ENCODE measurements around the gene HAPLN3. TPM values are rescaled to one million over a fixed set of nuclear protein-coding genes. Genes with fewer than 3 reads are reported as not detected.

HAPLN3 gene
- polyA plus RNA-seq, 1 donor = 2.8 TPM

- no CpG with 5 or more reads among the region's 2 CpGs for WGBS (ENCODE audit: insufficient coverage, low lambda C conversion rate)
- peaks cover 4% of the 10 kb centered on the region for H3K36me3 ChIP-seq (ENCODE audit: control insufficient read depth, insufficient read depth, low read length)
- H3K4me3 ChIP-seq (ENCODE audit: low read length) = no peak overlapping the region
- DNase-seq = no peak
- no peaks in the 10 kb centered on the region for H3K27me3 ChIP-seq (ENCODE audit: control insufficient read depth, insufficient read depth, low read length)
- no peaks in the 10 kb centered on the region for H3K9me3 ChIP-seq (ENCODE audit: control insufficient read depth, low read depth, low read length)
- peaks cover 8% of the 10 kb centered on the region for H3K4me1 ChIP-seq (ENCODE audit: control insufficient read depth, insufficient read depth, low read length)
- no peak overlapping the region for H3K27ac ChIP-seq (ENCODE audit: low read length)
Measured at GRCh38 chr15:88902846-88903245, 7.5 kb upstream of the HAPLN3 start.

DNA sequence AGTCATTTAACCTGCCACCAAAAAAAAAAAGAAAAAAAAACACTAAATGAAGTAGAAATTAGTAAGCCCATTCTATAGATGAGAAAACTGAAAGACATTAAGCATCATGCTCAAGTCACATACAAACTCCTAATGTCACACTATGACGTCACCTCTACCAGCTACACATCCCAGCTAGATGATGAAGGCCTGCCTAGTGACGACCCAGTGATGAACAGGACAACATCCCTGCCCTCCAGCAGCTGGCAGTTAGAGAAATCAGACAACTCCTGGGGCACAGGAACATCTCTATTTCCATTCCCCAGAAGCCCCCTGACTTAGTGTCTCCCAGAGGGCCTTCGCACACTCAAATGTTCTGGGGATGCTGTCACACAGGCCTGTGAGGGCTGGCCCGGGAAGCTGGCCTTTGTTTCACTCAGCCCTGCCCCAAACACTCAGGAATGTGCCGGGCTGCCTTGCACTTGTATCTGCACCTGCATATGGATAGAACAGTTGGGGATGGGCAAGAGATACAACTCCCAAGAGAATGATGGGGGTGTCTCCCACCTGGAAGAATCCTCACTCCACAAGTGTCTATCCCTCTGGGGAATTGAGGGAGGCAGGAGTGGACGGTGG is 7.0 kb upstream of the HAPLN3 start:
- DNase-seq = no peak
- WGBS (ENCODE audit: insufficient coverage, low lambda C conversion rate) = no CpG with 5 or more reads among the region's 6 CpGs
- Histone ChIP-seq H3K36me3 (ENCODE audit: control insufficient read depth, insufficient read depth, low read length) (peaks cover 4% of the 10 kb centered on the region), H3K27me3 (ENCODE audit: control insufficient read depth, insufficient read depth, low read length) (no peaks in the 10 kb centered on the region), H3K4me3 (ENCODE audit: low read length) (no peak overlapping the region), H3K4me1 (ENCODE audit: control insufficient read depth, insufficient read depth, low read length) (peaks cover 8% of the 10 kb centered on the region), H3K27ac (ENCODE audit: low read length) (no peak overlapping the region), H3K9me3 (ENCODE audit: control insufficient read depth, low read depth, low read length) (no peaks in the 10 kb centered on the region)

DNA sequence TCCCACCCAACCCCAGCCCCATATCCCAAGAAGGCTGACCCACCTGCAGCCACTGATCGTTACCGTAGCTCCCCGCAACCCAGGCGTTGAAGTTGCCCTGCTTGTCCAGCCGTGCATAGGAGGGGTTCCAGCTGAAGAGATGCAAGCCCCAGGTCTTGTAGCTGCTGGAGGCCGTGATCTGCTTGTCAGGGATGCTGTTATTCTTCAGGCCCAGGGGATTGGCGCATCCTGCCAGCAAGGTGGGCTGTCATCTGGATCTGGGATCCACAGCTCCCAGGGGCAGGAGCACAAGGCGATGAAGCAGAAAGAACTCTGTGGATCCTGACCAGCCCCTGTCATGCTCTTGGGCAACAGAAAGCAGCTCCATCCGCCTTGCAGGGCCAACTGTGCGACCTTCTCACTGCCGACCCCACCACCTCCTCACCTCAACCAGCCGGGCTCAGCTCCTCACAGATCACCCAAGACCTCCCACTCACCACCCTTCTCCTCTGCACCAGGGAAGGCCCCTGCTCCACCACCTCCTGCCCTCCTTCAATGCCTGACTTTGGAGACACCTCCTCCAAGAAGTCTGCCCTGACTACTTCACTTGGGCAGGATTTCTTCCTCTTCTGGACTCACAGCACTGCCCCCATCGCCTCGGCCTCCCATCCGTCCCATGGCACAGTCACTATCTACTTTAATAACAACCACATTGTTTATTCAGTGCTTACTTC is 6.3 kb upstream of the HAPLN3 start:
- DNase-seq = no peak
- Histone ChIP-seq H3K27me3 (ENCODE audit: control insufficient read depth, insufficient read depth, low read length) (no peaks in the 10 kb centered on the region), H3K36me3 (ENCODE audit: control insufficient read depth, insufficient read depth, low read length) (peaks cover 4% of the 10 kb centered on the region), H3K4me1 (ENCODE audit: control insufficient read depth, insufficient read depth, low read length) (peaks cover 8% of the 10 kb centered on the region), H3K9me3 (ENCODE audit: control insufficient read depth, low read depth, low read length) (no peaks in the 10 kb centered on the region), H3K27ac (ENCODE audit: low read length) (no peak overlapping the region), H3K4me3 (ENCODE audit: low read length) (no peak overlapping the region)
- no CpG with 5 or more reads among the region's 15 CpGs for WGBS (ENCODE audit: insufficient coverage, low lambda C conversion rate)

DNA sequence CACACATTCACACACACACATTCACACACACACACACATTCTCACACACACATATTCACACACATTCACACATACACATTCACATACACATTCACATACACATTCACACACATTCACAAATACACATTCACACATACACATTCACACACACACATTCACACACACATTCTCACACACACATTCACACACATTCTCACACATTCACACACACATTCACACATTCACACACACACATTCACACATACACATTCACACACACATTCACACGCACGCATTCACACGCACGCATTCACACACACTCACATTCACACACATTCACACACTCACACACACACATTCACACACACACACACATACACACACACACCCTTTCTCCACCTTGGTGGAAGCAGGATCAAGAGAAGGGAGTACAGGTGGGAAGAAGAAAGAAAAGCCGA is 5.7 kb upstream of the HAPLN3 start:
- no peak for DNase-seq
- no peak overlapping the region for H3K27ac ChIP-seq (ENCODE audit: low read length)
- no peaks in the 10 kb centered on the region for H3K9me3 ChIP-seq (ENCODE audit: control insufficient read depth, low read depth, low read length)
- H3K27me3 ChIP-seq (ENCODE audit: control insufficient read depth, insufficient read depth, low read length) = no peaks in the 10 kb centered on the region
- H3K4me1 ChIP-seq (ENCODE audit: control insufficient read depth, insufficient read depth, low read length) = peaks cover 8% of the 10 kb centered on the region
- no CpG with 5 or more reads among the region's 5 CpGs for WGBS (ENCODE audit: insufficient coverage, low lambda C conversion rate)
- no peaks in the 10 kb centered on the region for H3K36me3 ChIP-seq (ENCODE audit: control insufficient read depth, insufficient read depth, low read length)
- H3K4me3 ChIP-seq (ENCODE audit: low read length) = no peak overlapping the region

DNA sequence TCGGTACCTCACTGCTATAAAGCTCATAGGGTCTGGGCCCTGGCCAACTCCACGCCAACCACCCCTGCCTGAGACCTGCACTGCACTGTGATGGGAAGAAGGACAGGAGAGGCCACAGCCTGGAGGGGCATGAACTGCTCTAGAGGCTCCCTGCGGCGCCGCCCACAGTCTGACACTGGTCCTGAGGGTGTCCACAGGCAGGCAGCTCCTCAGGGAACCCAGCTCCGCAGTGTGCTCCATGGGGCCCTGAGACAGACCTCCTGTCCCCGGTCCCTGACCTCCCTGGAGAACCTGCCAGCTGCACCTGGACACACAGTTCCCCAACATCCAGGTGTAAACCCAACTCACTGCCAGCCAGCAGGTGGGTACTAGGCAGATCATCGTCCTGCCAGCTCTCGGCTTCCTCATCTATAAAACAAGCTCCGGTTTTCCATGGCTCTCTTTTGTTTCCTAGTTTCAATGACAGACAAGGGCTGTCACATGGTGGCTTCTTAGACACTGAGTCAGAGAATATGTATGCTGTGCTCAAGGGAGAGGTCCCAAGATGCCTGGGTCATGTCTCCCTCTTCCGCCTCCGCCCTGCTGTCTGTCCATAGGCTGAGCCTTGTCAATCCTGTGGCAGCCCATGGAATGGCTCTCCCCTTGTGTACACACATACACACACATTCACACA is 5.1 kb upstream of the HAPLN3 start:
- Histone ChIP-seq H3K4me3 (ENCODE audit: low read length) (no peak overlapping the region), H3K27me3 (ENCODE audit: control insufficient read depth, insufficient read depth, low read length) (peaks cover 4% of the 10 kb centered on the region), H3K36me3 (ENCODE audit: control insufficient read depth, insufficient read depth, low read length) (no peaks in the 10 kb centered on the region), H3K9me3 (ENCODE audit: control insufficient read depth, low read depth, low read length) (no peaks in the 10 kb centered on the region), H3K4me1 (ENCODE audit: control insufficient read depth, insufficient read depth, low read length) (peaks cover 8% of the 10 kb centered on the region), H3K27ac (ENCODE audit: low read length) (no peak overlapping the region)
- no CpG with 5 or more reads among the region's 12 CpGs for WGBS (ENCODE audit: insufficient coverage, low lambda C conversion rate)
- no peak for DNase-seq

DNA sequence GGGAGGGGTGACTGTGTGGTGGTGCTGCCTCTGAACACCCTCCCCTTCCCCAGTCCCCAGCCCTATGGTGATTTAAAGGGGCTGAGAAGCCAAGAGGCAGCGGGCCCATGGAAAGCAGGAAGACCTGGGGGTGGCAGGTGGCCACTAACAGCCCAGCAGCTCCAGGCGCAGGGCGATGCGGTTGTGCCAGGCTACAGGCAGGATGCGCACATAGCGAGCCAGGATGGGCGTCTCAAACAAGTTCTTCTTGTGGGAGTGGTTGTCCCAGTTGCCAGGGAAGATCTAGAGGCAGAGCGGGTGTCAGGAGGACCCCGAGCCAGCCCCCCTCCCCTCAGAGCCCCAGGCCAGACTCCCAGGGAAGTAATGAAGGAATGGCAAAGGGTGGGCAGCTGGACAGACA is 3.9 kb upstream of the HAPLN3 start:
- Histone ChIP-seq H3K27ac (ENCODE audit: low read length) (no peak overlapping the region), H3K4me1 (ENCODE audit: control insufficient read depth, insufficient read depth, low read length) (peaks cover 1% of the 10 kb centered on the region), H3K36me3 (ENCODE audit: control insufficient read depth, insufficient read depth, low read length) (no peaks in the 10 kb centered on the region), H3K27me3 (ENCODE audit: control insufficient read depth, insufficient read depth, low read length) (peaks cover 16% of the 10 kb centered on the region), H3K4me3 (ENCODE audit: low read length) (no peak overlapping the region), H3K9me3 (ENCODE audit: control insufficient read depth, low read depth, low read length) (peaks cover 7% of the 10 kb centered on the region)
- no CpG with 5 or more reads among the region's 9 CpGs for WGBS (ENCODE audit: insufficient coverage, low lambda C conversion rate)
- DNase-seq = no peak

DNA sequence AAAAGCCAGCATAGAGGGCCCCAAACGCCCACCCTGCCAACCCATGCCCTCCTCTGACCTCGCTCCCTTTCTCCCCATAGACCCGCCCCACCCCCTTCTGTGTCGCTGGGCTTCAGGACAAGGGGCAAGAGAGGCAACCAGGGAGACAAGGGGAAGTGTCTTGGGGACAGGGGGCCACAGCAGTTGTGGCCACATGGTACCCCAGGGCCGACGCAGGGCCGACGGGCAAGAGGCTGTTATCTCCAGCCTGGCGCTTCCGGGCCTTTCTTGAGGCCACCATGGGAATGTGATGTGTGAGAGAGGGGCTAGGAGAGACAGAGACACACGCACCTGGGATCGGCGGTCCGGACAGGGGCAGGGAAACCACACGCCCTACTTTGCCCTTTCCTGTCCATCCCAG is 3.4 kb upstream of the HAPLN3 start:
- Histone ChIP-seq H3K36me3 (ENCODE audit: control insufficient read depth, insufficient read depth, low read length) (no peaks in the 10 kb centered on the region), H3K27ac (ENCODE audit: low read length) (no peak overlapping the region), H3K9me3 (ENCODE audit: control insufficient read depth, low read depth, low read length) (peaks cover 7% of the 10 kb centered on the region), H3K27me3 (ENCODE audit: control insufficient read depth, insufficient read depth, low read length) (peaks cover 21% of the 10 kb centered on the region), H3K4me1 (ENCODE audit: control insufficient read depth, insufficient read depth, low read length) (no peaks in the 10 kb centered on the region), H3K4me3 (ENCODE audit: low read length) (no peak overlapping the region)
- no peak for DNase-seq
- no CpG with 5 or more reads among the region's 15 CpGs for WGBS (ENCODE audit: insufficient coverage, low lambda C conversion rate)

- Histone ChIP-seq H3K4me3 (ENCODE audit: low read length) (no peak overlapping the region), H3K9me3 (ENCODE audit: control insufficient read depth, low read depth, low read length) (peaks cover 7% of the 10 kb centered on the region), H3K27ac (ENCODE audit: low read length) (no peak overlapping the region), H3K27me3 (ENCODE audit: control insufficient read depth, insufficient read depth, low read length) (peaks cover 24% of the 10 kb centered on the region), H3K4me1 (ENCODE audit: control insufficient read depth, insufficient read depth, low read length) (no peaks in the 10 kb centered on the region), H3K36me3 (ENCODE audit: control insufficient read depth, insufficient read depth, low read length) (no peaks in the 10 kb centered on the region)
- WGBS (ENCODE audit: insufficient coverage, low lambda C conversion rate) = 0% methylated on average over 1 of the region's 12 CpGs
- DNase-seq = peak; percentile 73 to 74
Measured at GRCh38 chr15:88897456-88898194, 2.3 kb upstream of the HAPLN3 start.

DNA sequence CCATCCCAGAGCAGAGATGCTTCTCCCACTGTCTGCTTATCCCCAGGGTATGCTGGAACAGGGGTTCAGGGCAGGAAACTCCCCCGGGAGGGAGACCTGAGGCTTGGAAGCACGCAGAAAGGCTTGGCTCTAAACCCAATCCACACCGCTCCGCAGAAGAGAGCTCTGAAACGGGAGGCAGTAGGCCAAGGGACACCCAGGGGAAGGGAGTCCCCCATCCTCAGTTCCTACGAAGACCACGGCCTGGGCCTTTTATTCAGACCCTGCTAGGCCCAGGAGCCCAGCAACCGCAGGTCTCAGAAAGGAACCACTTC is 1.8 kb upstream of the HAPLN3 start:
- Histone ChIP-seq H3K4me1 (ENCODE audit: control insufficient read depth, insufficient read depth, low read length) (no peaks in the 10 kb centered on the region), H3K27ac (ENCODE audit: low read length) (no peak overlapping the region), H3K9me3 (ENCODE audit: control insufficient read depth, low read depth, low read length) (peaks cover 7% of the 10 kb centered on the region), H3K27me3 (ENCODE audit: control insufficient read depth, insufficient read depth, low read length) (peaks cover 24% of the 10 kb centered on the region), H3K4me3 (ENCODE audit: low read length) (no peak overlapping the region), H3K36me3 (ENCODE audit: control insufficient read depth, insufficient read depth, low read length) (no peaks in the 10 kb centered on the region)
- DNase-seq = no peak
- no CpG with 5 or more reads among the region's 8 CpGs for WGBS (ENCODE audit: insufficient coverage, low lambda C conversion rate)

DNA sequence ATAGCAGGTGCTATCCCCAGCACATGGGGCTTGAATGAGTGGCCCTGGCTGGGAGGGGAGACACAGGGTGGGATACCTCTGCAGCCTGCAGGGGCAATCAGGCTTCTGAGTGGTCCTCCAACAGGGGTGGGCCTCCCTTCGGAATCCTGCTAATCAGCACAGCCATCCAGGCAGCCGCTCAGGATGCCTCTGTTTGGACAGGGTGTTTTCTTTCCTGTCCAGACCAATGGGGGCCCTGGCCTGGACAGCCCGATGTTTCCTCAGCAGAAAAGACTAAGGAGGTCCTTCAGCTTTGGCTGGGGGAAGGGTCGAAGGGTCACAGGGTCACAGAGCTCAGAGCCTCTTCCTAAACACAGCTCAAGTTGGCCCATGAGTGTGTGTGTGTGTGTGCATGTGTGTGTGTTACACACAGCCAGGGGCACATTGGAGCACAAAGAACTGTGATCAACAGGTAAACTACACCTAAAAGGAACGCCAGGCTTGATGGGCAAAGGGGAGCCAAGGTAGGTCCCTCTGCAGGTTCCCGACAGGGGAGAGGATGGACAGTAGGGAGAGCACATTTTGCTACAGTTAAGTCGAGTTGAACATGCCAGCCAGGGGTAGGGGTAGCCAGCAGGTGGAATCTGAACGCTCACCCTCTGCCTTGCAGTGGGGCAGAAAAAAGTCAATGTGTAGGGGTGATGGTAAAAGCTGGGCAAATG is 1.1 kb upstream of the HAPLN3 start:
- H3K4me3 ChIP-seq (ENCODE audit: low read length) = no peak overlapping the region
- peaks cover 24% of the 10 kb centered on the region for H3K27me3 ChIP-seq (ENCODE audit: control insufficient read depth, insufficient read depth, low read length)
- H3K27ac ChIP-seq (ENCODE audit: low read length) = no peak overlapping the region
- 100% methylated on average over 1 of the region's 8 CpGs for WGBS (ENCODE audit: insufficient coverage, low lambda C conversion rate)
- DNase-seq = no peak
- no peaks in the 10 kb centered on the region for H3K4me1 ChIP-seq (ENCODE audit: control insufficient read depth, insufficient read depth, low read length)
- H3K36me3 ChIP-seq (ENCODE audit: control insufficient read depth, insufficient read depth, low read length) = no peaks in the 10 kb centered on the region
- peaks cover 7% of the 10 kb centered on the region for H3K9me3 ChIP-seq (ENCODE audit: control insufficient read depth, low read depth, low read length)

Data from large intestine (tissue), 3 donors.